ENCODE measurements around the gene GFRA4.
A peak's percentile ranks its signal among the peaks of the same experiment; 100 is the strongest.

Gene GFRA4

DNA sequence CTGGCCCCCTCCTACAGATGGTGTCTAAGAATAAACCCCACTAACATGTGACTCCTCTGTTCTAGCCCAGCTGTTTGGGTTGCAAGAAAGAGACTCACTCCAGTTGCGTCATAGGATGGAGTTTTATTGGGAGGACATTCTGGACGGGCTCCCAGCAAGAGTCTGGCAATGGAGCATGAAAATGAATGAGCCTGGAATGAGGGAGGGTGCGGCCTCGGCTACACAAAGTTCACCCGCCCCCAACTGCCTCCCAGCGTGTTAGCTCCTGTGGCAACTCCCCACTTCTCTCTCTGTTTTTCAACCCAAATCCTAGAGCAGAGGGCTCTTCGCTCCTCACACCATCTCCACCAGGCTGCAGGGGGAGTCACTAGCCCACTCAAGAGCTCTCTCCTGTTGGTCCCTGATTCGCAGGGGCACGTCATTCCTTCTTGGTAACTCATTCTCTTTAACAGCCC, 23.7 kb upstream of the GFRA4 start:
- DNase-seq (ENCODE audit: insufficient read length, low spot score) (peak; percentile 71), FAIRE-seq (no peak)

DNA sequence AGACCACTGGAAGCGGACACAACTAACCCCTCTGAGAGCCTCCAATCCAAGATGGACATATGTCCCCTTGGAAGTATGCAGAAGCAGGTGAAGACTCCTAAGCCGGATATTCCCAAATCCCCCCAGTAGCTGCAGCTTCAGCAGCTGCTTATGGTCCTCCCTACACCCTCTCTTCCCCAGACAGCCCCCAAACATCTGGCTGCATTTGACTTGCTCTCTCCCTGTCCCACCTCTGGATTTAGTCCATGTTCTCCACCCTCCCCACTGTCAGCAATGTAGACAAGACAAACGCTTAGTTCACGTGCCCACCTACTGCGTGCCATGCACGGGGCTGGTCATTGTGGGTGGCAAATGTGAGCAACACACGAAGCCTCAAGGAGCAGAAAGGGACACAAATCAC, 23.2 kb upstream of the GFRA4 start:
- no peak for DNase-seq (ENCODE audit: insufficient read length, low spot score)
- no peak for FAIRE-seq
- no peak for TF ChIP-seq POLR2A (IDR thresholded peaks at IDR 0.05; ENCODE audit: low read depth, low read length)

More for the DNA sequence above, 23.7 kb upstream of the GFRA4 start:
- TF ChIP-seq POLR2A (IDR thresholded peaks at IDR 0.05; ENCODE audit: low read depth, low read length), result no peak

DNA sequence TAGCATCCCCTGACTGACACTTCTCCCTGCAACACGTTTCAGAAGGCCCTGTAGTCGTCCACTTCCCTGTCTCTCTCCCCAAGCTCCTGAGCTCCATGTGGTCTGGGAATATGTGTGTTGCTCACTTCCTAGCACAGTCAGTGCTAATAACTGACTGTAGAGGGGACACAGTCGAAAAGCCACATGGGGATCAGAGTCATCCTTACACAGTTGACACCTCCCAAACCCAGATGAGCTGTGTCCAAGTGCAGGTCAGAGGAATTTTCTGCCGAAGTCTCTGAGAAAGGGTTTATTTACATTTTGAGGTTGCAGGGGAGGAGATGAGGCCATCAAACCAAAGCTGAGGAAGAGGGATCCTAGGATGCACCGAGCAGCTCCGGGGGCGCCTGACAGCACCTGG, 22.1 kb upstream of the GFRA4 start:
- FAIRE-seq (no peak), DNase-seq (ENCODE audit: insufficient read length, low spot score) (no peak)
- no peak for TF ChIP-seq POLR2A (IDR thresholded peaks at IDR 0.05; ENCODE audit: low read depth, low read length)

DNA sequence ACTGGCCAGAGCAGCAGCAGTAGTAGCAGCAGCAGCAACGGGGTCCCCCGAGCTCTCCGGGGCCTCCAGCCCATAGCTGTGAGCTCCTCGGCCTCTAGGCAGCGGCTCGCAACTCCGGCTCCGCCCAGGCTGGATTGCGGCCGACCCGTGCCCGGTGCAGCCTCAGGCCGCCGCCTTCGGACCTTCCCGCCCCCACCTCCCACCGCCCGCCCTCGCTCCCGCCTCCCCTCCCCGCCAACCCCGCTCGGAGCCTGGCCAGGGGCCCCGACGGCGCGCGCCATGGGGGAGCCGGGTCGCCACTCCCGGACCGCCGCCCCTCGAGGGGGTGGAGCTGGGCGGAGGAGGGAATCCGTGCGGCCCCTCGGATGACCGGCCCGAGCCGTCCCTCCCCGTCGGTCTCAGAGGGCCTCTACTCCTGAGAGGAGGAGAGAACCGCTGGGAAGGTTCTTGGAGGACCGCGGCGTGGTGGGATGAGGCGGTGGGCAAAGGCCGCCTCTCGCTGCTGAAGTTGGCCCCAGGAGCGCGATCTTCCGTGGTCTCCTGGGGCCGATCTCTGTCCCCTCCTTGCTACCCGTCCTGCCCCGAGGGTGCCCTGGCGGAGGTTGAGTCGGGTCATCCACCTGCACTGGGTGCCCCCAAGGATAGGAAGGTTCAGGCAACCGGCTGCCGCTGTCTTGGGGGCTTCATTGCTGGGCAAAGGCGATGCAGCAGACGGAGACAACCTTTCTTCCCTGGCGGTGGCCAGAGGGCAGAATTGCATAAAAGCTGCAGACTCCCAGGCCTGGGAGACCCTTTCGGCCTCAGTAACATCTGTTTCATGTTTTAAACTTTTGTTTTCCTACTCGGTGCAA, 19.0 kb upstream of the GFRA4 start, which contains the start of gene ADAM33:
ADAM33 (minus strand) TSS at position 80 of the 851 bp plus-strand sequence; CDS start at position 74, 6 bp downstream.
- no peak for DNase-seq (ENCODE audit: insufficient read length, low spot score)
- TF ChIP-seq POLR2A (IDR thresholded peaks at IDR 0.05; ENCODE audit: low read depth, low read length), result no peak
- FAIRE-seq, result no peak

DNA sequence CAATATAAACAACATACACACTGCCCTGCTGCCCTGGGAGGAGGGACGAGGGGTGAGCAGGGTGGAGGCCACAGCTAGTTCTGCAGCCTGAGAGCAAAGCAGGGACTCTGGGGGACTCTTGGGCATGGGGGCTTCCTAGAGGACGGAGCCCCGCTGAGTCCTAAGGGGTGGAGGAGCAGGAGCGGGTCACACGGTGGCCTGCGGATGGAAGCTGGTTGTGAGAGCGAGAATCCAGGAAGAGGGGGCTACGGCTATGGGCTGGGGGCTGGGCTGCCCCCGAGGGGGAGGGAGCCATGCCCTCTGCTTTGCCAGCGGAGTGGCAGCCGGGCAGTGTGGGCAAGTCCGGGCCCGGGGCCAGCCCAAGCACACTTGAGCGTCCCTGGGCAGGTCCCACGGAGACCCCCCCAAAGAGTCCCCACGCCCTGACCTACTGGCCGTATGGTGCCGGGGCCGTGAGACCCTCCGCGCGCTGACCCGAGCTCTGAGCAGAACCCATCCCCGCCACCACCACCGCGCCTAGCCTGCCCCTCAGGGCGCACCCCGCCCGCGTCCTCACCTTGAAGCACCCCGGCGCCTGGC, 18.2 kb upstream of the GFRA4 start:
- TF ChIP-seq POLR2A (IDR thresholded peaks at IDR 0.05; ENCODE audit: low read depth, low read length), result no peak
- no peak for DNase-seq (ENCODE audit: insufficient read length, low spot score)
- no peak for FAIRE-seq

DNA sequence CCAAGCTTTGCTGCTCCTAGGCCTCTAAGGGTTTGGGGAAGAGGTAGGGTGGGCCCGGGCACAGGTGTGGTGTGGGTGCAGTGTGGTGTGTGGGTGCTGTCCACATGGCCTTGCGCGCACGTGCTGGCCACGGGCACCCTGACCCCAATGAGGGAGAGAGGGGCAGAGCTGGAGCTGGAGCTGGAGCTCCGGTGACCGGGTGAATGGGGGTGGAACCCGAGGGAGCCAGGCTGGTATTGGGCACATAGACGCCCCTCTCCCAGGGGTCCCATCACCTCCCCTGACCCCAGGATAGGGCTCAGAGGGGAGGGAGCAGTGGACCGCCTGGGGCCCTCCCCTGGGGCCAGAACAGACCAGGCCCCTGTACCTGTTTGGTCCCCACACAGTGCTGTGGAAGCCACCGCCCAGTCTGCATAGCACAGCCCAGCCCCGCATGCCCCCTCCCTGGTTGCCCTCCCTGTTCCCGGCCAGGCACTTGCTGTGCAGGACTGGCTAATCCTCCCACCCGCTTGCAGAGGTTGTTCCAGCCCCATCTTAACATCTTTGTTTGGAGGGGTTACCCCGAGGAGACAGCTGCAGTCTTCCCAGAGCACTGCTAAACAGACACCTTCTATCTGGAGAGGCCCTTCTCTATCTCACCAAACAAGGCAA, 17.6 kb upstream of the GFRA4 start:
- FAIRE-seq (no peak), DNase-seq (ENCODE audit: insufficient read length, low spot score) (no peak)
- no peak for TF ChIP-seq POLR2A (IDR thresholded peaks at IDR 0.05; ENCODE audit: low read depth, low read length)

DNA sequence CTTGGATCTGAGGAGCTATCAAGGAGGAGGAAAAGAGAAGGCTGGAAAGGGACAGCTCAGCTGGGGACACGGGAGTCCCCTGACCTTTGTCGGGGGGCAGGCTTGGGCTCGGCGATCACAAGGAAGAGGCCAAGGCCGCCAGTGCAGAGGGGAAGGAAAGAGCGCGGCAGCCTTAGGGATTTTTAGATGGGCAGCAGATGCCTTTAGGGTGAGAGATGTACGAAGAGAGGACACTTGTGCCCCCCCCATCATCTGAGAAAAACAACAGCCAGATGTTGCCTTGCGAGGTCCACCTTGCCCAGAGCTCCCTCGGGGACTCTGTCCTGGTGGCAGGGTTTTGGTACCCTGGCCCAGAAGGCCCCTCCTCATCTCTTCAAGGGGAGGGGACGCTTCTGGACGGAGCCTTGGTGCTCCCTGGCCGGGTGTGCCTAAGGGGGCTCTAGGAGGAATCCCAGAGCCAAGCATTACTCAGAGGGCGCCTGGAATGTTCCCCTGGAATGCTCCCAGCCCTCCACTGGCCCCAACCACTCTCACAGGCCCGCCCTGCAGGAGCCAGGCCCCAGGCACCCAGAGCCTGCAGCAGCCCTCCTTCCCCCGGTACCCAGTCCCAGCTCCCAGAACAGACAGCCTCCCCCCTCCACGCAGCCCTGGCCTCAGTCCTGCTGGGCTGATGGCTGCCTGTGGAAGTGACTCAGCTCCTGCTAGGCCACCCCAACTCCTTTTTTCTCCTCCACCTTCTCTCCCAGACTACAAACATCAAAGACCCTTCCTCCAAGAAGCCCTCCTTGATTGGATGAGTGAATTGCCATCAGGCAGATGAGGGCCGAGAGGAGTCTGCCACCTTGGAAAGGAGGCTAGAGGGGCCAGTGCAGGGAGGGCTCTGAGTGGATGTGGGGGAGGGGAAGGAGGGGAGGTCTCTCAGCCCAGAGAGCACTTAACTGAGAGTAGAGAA, 16.8 kb upstream of the GFRA4 start:
- DNase-seq (ENCODE audit: insufficient read length, low spot score) (peak; percentile 59), FAIRE-seq (no peak)
- TF ChIP-seq POLR2A (IDR thresholded peaks at IDR 0.05; ENCODE audit: low read depth, low read length), result no peak

DNA sequence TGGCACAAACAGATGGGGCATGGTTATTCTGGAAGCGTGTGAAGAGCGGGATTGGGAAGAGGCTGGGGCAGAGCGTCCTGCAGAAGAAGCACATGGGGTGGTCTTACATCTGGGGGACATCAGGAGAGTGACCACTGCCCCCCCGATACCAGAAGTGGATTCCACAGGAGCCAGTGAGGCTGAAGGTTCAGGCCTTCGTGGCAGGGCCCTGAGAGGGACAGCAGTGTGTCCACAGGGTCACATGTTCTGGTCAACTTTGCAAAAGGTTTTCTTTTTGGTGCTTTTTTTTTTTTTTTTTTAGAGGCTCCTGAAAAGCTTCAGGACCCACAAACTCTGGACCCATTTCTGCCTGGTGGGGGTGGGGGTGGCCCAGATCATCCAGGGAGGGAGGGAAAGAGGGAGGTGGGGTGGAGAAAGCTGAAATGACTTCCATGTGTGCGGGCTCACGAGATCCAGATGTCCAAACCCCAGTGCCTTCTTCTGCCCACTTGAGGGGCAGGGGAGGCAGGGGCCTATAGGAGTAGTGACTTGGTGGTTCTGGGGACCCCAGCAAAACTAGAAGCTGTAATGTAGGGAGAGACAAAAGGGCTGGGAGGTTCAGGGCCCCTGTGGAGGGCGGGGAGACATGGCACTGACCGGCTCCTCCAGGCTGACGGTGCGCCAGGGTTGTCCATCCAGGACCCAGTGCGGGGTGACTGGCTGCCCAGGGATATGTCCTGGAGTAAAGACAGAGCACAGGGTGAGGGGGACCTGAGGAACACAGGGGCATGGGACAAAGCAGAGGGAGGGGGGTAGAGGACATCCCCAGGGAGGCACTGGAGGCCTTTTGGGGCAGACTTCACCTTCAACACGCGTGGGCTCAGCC, 15.9 kb upstream of the GFRA4 start:
- FAIRE-seq (no peak), DNase-seq (ENCODE audit: insufficient read length, low spot score) (no peak)
- TF ChIP-seq POLR2A (IDR thresholded peaks at IDR 0.05; ENCODE audit: low read depth, low read length), result no peak

DNA sequence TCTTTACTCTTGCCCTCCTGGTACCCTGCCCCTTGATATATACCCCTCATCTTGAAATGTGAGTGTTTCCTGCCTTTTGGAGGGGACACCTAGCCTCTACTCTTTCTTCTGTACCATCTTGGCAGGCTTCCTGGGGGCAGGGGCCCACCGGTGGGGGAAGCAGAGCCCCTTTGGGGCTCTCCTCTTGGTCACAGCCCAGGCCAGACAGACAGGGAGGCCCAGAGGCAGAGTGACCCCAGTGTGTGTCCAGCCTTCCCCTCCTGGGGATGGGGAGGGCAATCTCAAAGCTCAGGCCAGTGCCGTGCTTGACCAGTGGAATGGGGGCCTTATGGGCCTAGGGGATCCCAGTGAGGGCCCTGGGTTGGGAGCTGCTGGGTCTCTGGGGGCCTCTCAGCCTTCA, 15.0 kb upstream of the GFRA4 start:
- TF ChIP-seq POLR2A (IDR thresholded peaks at IDR 0.05; ENCODE audit: low read depth, low read length), result no peak
- FAIRE-seq, result no peak
- no peak for DNase-seq (ENCODE audit: insufficient read length, low spot score)

DNA sequence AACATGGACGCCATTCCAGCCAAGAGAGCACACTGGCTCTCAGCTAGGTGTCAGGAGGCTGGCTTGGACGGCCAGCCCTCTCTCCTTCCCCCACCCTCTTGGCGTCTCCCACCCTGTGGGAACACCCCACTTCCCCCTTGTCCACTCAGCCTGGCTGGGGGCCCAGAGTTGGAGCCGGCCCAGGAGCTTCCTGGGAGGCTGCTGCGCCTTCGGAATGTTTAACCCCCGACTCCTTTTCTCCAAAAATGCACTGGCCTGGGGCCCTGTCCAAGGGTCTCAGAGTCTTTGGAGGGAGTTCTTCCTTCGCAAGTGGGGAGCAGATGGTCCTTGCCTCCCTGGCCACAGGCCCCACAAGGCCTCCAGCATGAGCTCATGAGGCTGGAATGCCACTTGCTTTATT, 14.5 kb upstream of the GFRA4 start:
- no peak for DNase-seq (ENCODE audit: insufficient read length, low spot score)

DNA sequence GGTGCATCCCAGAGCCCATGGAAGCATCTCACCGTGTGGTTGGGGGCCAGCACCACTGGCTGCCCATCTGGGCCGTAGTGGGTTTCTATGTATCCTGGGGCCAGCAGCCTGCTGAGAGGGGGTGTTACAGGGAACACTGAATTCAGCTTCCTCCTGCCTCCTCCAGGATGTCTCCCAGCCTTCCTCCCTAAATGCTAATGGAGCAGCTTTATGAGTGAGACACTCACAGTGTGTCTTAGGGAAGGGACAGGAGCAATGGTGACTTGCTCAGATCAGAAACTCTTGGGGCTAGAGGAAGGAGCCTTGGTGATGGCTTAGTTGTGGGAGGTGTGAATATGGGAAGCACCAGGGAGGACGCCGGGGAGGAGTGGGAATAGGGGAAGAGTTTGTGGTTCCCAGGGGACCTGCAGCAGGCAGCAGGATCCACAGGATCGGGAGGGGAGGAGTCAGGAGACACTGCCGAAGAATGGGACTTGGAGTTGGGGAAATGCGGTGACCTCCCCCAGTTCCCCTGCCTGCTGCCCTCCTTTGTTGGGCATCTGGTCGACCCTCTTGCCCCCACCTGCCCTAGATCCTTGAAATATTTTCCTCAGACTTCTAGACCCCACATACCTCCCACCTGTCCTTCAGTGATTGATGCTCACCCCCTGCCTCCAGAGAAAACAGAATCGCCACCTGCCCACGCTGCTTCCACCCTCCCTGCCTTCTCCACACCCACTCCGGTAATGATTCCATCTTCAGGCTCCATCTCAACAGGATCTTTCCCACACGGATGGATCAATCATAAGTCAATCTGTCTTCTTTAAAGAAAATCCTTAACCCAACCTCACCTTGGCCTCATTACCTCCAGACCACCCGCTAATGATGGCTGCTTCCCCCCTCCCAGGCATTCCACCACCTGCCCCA, 12.0 kb upstream of the GFRA4 start:
- FAIRE-seq (no peak), DNase-seq (ENCODE audit: insufficient read length, low spot score) (no peak)
- no peak for TF ChIP-seq POLR2A (IDR thresholded peaks at IDR 0.05; ENCODE audit: low read depth, low read length)

More for the DNA sequence above, 14.5 kb upstream of the GFRA4 start:
- TF ChIP-seq POLR2A (IDR thresholded peaks at IDR 0.05; ENCODE audit: low read depth, low read length), result no peak
- FAIRE-seq, result no peak

DNA sequence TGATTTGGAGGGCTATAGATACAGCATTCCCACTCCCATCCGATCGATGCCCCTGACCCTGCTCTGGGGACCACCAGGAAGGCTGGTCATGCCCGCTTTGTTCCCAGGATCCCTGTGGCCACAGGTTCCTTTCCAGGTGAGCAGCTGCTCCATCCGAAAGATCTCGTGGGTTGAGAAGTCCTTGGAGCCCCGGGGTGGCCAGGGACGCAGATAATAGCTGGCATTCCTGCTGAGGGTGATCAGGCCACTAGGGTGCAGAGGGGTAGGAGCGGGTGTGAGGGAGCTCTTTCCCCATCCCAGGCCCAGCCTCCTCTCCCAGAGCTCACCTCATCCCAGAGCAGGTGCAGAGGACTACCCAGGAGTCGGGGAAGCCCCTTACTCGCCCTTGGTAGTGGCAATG, 11.2 kb upstream of the GFRA4 start:
- FAIRE-seq (no peak), DNase-seq (ENCODE audit: insufficient read length, low spot score) (no peak)
- TF ChIP-seq POLR2A (IDR thresholded peaks at IDR 0.05; ENCODE audit: low read depth, low read length), result no peak
